GM06990 (cell line): ENCODE results near the gene ZBTB33.

ENCODE experiments used
- DNase-seq: peaks from one replicate; pipeline ENCODE4 v3.0.0-alpha.2; 2011; ENCODE audit not compliant: insufficient read length; ENCODE audit errors: extremely low read depth
- H3K27me3 ChIP-seq: replicated peaks from 2 replicates; pipeline ENCODE4 v1.6.0; 2011; ENCODE audit warnings: low read length; ENCODE audit not compliant: control insufficient read depth, insufficient read depth
- H3K36me3 ChIP-seq: 2 replicates; pipeline ENCODE4 v1.5.1; 2011; ENCODE audit warnings: low read length; ENCODE audit not compliant: control insufficient read depth, insufficient read depth
- H3K4me3 ChIP-seq: replicated peaks from 2 replicates; pipeline ENCODE4 v1.5.1; 2011; ENCODE audit warnings: low read depth, mild to moderate bottlenecking, control low read depth, low read length
- CTCF ChIP-seq: IDR thresholded peaks from 2 replicates; pipeline ENCODE4 v1.5.1; 2011; ENCODE audit warnings: low read length, control low read depth, mild to moderate bottlenecking, inconsistent platforms; ENCODE audit not compliant: insufficient read depth, poor library complexity, severe bottlenecking

Gene ZBTB33

DNA sequence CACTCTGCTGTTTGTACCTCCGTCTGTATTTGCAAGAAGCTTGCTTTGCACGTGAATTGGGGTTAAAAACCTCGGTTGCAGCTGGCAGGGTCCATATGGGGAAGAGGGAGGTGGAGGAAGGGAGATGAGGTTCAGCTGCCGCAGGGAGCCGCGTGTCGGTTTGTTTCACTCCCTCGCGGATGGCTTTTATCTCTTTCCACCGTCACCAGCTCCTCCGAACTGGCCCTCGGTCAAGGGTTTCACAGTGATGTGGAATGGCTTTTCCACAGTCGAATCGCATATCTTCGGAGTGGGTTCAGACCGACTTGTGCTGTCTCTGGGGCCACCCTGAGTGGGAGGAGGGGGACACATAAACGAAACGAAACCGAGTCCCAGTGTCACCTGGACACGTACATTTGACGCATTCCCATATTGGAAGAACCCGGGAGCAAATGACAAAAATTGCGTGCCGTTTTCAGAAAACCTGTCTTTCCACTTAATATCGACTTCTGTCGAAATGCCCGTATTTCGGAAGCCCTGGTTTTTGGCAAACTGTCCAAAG, 929 bp downstream of the ZBTB33 start:
- peak; percentile 38 for DNase-seq
- no peak for TF ChIP-seq CTCF
- Histone ChIP-seq H3K36me3 (no peaks in the 10 kb centered on the region), H3K4me3 (peak overlapping the region; percentile 82), H3K27me3 (no peaks in the 10 kb centered on the region)

DNA sequence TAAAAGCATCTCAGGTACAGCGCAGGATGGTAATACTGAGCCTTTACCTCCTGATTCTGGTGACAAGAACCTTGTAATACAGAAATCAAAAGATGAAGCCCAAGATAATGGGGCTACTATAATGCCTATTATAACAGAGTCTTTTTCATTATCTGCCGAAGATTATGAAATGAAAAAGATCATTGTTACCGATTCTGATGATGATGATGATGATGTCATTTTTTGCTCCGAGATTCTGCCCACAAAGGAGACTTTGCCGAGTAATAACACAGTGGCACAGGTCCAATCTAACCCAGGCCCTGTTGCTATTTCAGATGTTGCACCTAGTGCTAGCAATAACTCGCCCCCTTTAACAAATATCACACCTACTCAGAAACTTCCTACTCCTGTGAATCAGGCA, 3.2 kb downstream of the ZBTB33 start:
- no peak for DNase-seq
- Histone ChIP-seq H3K4me3 (no peak overlapping the region), H3K36me3 (no peaks in the 10 kb centered on the region), H3K27me3 (no peaks in the 10 kb centered on the region)
- no peak for TF ChIP-seq CTCF

- TF ChIP-seq CTCF: no peak
- no peaks in the 10 kb centered on the region for H3K36me3 ChIP-seq
- no peak overlapping the region for H3K4me3 ChIP-seq
- no peaks in the 10 kb centered on the region for H3K27me3 ChIP-seq
- no peak for DNase-seq
Observed at GRCh38 chrX:120260369-120260768, 9.8 kb downstream of the ZBTB33 start.

DNA sequence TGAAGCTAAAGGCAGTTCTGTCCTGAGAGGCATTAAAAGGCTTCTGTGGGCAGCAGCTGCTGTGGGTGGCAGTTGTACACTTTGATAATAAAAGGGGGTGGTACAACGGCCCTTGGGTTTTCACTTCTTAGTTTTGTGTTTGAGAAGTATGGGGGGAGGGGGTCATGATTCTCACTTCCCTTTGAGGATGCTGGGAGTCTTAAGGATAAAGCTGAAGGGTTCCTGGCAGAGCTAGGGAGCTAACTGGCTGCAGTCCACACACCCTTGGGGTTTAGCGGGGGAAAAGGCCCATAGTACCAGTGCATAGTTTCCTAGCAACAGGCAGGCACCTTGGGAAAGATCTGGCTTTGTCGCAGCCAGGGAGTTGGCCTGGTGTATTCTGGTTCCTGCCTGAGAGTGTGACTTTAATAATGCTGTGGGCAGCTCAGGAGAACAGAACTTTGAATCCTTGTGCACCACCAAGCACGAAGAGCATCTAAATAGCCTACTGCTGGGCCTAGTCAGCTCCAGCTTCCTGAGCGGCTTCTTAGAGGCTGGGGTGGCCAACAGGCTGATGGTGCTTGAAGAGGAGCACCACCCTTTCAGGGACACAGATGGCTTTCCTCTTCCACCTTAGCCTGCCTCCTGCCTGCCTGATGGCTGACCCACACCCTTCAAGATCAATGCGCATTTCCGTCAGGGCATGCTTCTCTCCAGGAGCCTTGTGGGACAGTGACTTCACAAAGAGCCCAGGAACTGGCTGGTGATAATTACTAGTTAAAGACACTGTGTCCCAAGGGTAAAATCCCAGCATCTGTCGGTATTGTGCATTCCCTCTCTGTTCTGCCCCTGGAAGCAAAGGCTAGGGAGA, 12.5 kb downstream of the ZBTB33 start:
- TF ChIP-seq CTCF: no peak
- no peaks in the 10 kb centered on the region for H3K36me3 ChIP-seq
- no peak overlapping the region for H3K4me3 ChIP-seq
- no peaks in the 10 kb centered on the region for H3K27me3 ChIP-seq
- no peak for DNase-seq

DNA sequence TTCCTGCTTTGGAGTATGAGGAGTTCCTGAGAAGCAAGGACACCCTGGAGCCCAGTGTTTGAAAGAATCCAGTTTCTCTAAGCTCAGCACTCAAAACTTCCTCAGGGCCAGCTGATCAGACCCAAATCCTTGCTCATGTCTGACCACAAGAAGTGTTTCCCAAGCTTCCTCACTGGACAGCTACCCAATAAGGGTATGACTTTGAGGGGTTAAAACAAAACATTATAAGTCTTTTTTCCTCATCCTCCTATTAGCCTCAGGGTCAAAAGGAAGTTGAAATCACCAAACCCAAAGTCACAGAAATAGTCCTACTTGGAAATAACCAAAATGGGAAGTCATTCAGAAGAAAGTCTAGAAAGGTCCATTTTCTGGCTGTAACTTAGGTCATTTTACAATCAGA, 13.7 kb downstream of the ZBTB33 start:
- no peak for TF ChIP-seq CTCF
- no peak for DNase-seq
- no peaks in the 10 kb centered on the region for H3K36me3 ChIP-seq
- no peaks in the 10 kb centered on the region for H3K27me3 ChIP-seq
- H3K4me3 ChIP-seq: no peak overlapping the region
